GM23338 (cell line): ENCODE results near the gene RHOBTB3. TPM values are rescaled to one million over a fixed set of nuclear protein-coding genes. Genes with fewer than 3 reads are reported as not detected.

Experiments used
- ATAC-seq: fragments of 200-7000 bp; cut with Tn5 transposase; 3 replicates; pipeline ENCODE4 v1.9.1; 2020
- DNase-seq: peaks from one replicate; pipeline ENCODE4 v3.0.0-alpha.2; 2015; ENCODE audit warnings: low spot score
- H2AFZ ChIP-seq: fragments of 200-600 bp; sonication (generic); 2 replicates; pipeline ENCODE4 v1.8.0; 2016; ENCODE audit warnings: antibody characterized with exemption, mild to moderate bottlenecking, moderate library complexity
- H3F3A ChIP-seq: fragments of 200-600 bp; sonication (generic); replicated peaks from 2 replicates; pipeline ENCODE4 v1.8.0; 2017; ENCODE audit warnings: antibody characterized with exemption, mixed run types, low read depth
- H3K27ac ChIP-seq: fragments of 200-600 bp; sonication (generic); 2 replicates; pipeline ENCODE4 v1.6.1; 2016; ENCODE audit warnings: low read depth
- H3K27me3 ChIP-seq: fragments of 200-600 bp; sonication (generic); 2 replicates; pipeline ENCODE4 v1.8.0; 2016; ENCODE audit warnings: mild to moderate bottlenecking, mixed run types, moderate library complexity; ENCODE audit not compliant: insufficient read depth
- H3K36me3 ChIP-seq: fragments of 200-600 bp; sonication (generic); 2 replicates; pipeline ENCODE4 v1.8.0; 2016; ENCODE audit warnings: mild to moderate bottlenecking; ENCODE audit not compliant: insufficient read depth
- H3K4me1 ChIP-seq: fragments of 200-600 bp; sonication (generic); 2 replicates; pipeline ENCODE4 v1.8.0; 2016; ENCODE audit warnings: mild to moderate bottlenecking, moderate library complexity; ENCODE audit not compliant: insufficient read depth
- H3K4me2 ChIP-seq: fragments of 200-600 bp; sonication (generic); 2 replicates; pipeline ENCODE4 v1.7.1; 2017; ENCODE audit warnings: mixed run types
- H3K4me3 ChIP-seq: fragments of 200-600 bp; sonication (generic); 2 replicates; pipeline ENCODE4 v1.6.1; 2016; ENCODE audit warnings: mixed run types
- H3K79me2 ChIP-seq: fragments of 200-600 bp; sonication (generic); replicated peaks from 2 replicates; pipeline ENCODE4 v1.8.0; 2017; ENCODE audit warnings: mild to moderate bottlenecking; ENCODE audit not compliant: insufficient read depth
- H3K9me2 ChIP-seq: fragments of 200-600 bp; sonication (generic); 2 replicates; pipeline ENCODE4 v1.8.0; 2017; ENCODE audit not compliant: insufficient read depth
- H4K20me1 ChIP-seq: fragments of 200-600 bp; sonication (generic); replicated peaks from 2 replicates; pipeline ENCODE4 v1.8.0; 2017; ENCODE audit warnings: mild to moderate bottlenecking; ENCODE audit not compliant: insufficient read depth
- H3K27ac Mint-ChIP-seq: 2 replicates; pipeline ENCODE4 v1.8.0; 2020; ENCODE audit warnings: inconsistent platforms, mild to moderate bottlenecking, moderate library complexity, mixed read lengths
- H3K27me3 Mint-ChIP-seq: 3 replicates; pipeline ENCODE4 v1.8.0; 2022; ENCODE audit warnings: low read depth, mild to moderate bottlenecking, moderate library complexity, mixed read lengths, inconsistent platforms; ENCODE audit not compliant: insufficient read depth, poor library complexity
- H3K36me3 Mint-ChIP-seq: 3 replicates; pipeline ENCODE4 v1.8.0; 2021; ENCODE audit warnings: low read depth, mild to moderate bottlenecking, inconsistent platforms, moderate library complexity, mixed read lengths
- H3K4me1 Mint-ChIP-seq: 3 replicates; pipeline ENCODE4 v1.8.0; 2020; ENCODE audit warnings: mild to moderate bottlenecking, inconsistent platforms, mixed read lengths
- H3K4me3 Mint-ChIP-seq: 3 replicates; pipeline ENCODE4 v1.8.0; 2021; ENCODE audit warnings: moderate library complexity, mild to moderate bottlenecking, inconsistent platforms, mixed read lengths
- H3K9me3 Mint-ChIP-seq: 3 replicates; pipeline ENCODE4 v1.8.0; 2020; ENCODE audit warnings: moderate library complexity, mild to moderate bottlenecking, inconsistent platforms, mixed read lengths
- CREB1 ChIP-seq: fragments of 250-450 bp; sonication (Bioruptor Pico); IDR thresholded peaks from 2 replicates; pipeline ENCODE4 v1.5.0; 2020; ENCODE audit warnings: low read depth, mild to moderate bottlenecking, moderate library complexity
- EZH2 ChIP-seq: fragments of 200-600 bp; sonication (generic); IDR thresholded peaks from one replicate; pipeline ENCODE4 v1.8.0; 2017; ENCODE audit warnings: antibody characterized with exemption, mild to moderate bottlenecking, low read depth; ENCODE audit not compliant: unreplicated experiment
- JUNB ChIP-seq: IDR thresholded peaks from one replicate; pipeline ENCODE4 v1.6.1; 2016; ENCODE audit warnings: antibody characterized with exemption; ENCODE audit not compliant: unreplicated experiment
- NANOG ChIP-seq: IDR thresholded peaks from 2 replicates; pipeline ENCODE4 v1.6.1; 2016; ENCODE audit warnings: antibody characterized with exemption, borderline replicate concordance
- POLR2AphosphoS5 ChIP-seq: IDR thresholded peaks from 2 replicates; pipeline ENCODE4 v1.6.1; 2016; ENCODE audit warnings: antibody characterized with exemption, low read depth
- ZNF114 ChIP-seq: fragments of 250-450 bp; sonication (Bioruptor Pico); IDR thresholded peaks from 2 replicates; pipeline ENCODE4 v1.5.0; 2020; ENCODE audit warnings: mild to moderate bottlenecking, moderate library complexity
- ZNF331 ChIP-seq: fragments of 250-450 bp; sonication (Bioruptor Pico); IDR thresholded peaks from 2 replicates; pipeline ENCODE4 v1.5.0; 2020; ENCODE audit warnings: low read depth, mild to moderate bottlenecking, moderate library complexity
- polyA plus RNA-seq: library from polyadenylated mRNA; unstranded; fragments of >200 nt; fragmentation: Nextera tagmentation; extraction: Ambion mirVana; gene quantifications from 2 replicates; pipeline ENCODE4 v1.2.1, GENCODE V29; 2016
- total RNA-seq: library from RNA; depleted of rRNA; stranded (reverse); fragments of >200 nt; shearing (Covaris generic); gene quantifications from 2 replicates; pipeline ENCODE4 v1.2.3, GENCODE V29; 2014
- TF ChIP-seq, protein P1 (sequence below): IDR thresholded peaks from one replicate; pipeline ENCODE4 v1.6.1; 2018; ENCODE audit warnings: antibody characterized with exemption; ENCODE audit not compliant: unreplicated experiment
- TF ChIP-seq, protein P2 (sequence below), 2 experiments: fragments of 200-600 bp in 1 of 2; sonication (generic) in 1 of 2; conservative IDR thresholded peaks; 2 replicates each; pipeline versions ENCODE4 v1.5.1 to v1.6.1; 2016 to 2017; ENCODE audit warnings: antibody characterized with exemption in 2 of 2, low read depth in 2 of 2, mild to moderate bottlenecking in 2 of 2, moderate library complexity in 1 of 2

RHOBTB3 gene
- total and polyA plus RNA-seq, 2 experiments from 2014 or later, result 10.0 to 13.4 TPM

DNA sequence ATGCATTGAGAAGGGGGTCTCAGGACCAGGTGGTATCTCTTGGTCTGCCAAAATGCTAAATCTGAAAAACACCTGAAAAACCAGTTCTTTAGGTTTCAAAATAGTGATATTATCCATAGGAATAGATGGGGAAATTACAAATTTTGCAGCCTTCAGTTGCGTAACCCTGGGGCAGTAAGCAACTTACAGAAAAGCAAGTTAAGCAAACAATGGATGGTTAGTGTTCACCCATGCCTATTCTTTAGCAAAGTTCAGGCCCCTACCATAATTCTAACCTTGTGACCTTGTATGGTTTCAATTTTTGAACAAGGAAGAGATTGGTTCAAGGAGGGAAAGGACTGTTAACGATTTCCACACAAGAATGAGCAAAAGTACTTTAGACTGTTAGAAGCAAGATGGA, 66.9 kb downstream of the RHOBTB3 start (continued):
- no peak for TF ChIP-seq NANOG
- TF ChIP-seq, protein P1, sequence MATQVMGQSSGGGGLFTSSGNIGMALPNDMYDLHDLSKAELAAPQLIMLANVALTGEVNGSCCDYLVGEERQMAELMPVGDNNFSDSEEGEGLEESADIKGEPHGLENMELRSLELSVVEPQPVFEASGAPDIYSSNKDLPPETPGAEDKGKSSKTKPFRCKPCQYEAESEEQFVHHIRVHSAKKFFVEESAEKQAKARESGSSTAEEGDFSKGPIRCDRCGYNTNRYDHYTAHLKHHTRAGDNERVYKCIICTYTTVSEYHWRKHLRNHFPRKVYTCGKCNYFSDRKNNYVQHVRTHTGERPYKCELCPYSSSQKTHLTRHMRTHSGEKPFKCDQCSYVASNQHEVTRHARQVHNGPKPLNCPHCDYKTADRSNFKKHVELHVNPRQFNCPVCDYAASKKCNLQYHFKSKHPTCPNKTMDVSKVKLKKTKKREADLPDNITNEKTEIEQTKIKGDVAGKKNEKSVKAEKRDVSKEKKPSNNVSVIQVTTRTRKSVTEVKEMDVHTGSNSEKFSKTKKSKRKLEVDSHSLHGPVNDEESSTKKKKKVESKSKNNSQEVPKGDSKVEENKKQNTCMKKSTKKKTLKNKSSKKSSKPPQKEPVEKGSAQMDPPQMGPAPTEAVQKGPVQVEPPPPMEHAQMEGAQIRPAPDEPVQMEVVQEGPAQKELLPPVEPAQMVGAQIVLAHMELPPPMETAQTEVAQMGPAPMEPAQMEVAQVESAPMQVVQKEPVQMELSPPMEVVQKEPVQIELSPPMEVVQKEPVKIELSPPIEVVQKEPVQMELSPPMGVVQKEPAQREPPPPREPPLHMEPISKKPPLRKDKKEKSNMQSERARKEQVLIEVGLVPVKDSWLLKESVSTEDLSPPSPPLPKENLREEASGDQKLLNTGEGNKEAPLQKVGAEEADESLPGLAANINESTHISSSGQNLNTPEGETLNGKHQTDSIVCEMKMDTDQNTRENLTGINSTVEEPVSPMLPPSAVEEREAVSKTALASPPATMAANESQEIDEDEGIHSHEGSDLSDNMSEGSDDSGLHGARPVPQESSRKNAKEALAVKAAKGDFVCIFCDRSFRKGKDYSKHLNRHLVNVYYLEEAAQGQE, result no peak
- TF ChIP-seq, protein P2, sequence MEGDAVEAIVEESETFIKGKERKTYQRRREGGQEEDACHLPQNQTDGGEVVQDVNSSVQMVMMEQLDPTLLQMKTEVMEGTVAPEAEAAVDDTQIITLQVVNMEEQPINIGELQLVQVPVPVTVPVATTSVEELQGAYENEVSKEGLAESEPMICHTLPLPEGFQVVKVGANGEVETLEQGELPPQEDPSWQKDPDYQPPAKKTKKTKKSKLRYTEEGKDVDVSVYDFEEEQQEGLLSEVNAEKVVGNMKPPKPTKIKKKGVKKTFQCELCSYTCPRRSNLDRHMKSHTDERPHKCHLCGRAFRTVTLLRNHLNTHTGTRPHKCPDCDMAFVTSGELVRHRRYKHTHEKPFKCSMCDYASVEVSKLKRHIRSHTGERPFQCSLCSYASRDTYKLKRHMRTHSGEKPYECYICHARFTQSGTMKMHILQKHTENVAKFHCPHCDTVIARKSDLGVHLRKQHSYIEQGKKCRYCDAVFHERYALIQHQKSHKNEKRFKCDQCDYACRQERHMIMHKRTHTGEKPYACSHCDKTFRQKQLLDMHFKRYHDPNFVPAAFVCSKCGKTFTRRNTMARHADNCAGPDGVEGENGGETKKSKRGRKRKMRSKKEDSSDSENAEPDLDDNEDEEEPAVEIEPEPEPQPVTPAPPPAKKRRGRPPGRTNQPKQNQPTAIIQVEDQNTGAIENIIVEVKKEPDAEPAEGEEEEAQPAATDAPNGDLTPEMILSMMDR (conservative IDR thresholded peaks at IDR 0.05; ENCODE audit: low read depth in 2 of 2), result no peak
- TF ChIP-seq ZNF331, result no peak
- TF ChIP-seq CREB1, result no peak
- no peak for TF ChIP-seq POLR2AphosphoS5
- TF ChIP-seq EZH2, result no peak
- TF ChIP-seq JUNB, result no peak

DNA sequence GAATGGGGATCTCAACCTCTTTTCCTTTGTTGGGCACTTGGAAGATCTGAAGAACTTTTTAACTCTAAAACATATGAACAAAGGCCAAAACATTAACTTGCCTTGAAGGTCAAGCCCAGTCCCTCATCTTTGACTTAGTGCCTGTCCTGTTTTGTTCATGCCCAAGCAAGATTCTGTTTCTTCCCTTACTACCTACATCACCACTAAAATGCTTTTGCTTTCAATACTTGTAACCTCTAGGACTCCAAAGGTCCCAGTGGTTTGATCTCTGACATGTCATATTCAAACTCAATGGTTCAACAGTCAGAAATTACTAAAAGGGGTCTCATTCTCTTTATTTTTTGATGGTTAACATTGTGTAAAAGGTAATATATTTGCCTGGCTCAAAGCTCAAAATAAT, 67.4 kb downstream of the RHOBTB3 start:
- H3K27me3 ChIP-seq, result no peaks in the 10 kb centered on the region
- Mint-ChIP-seq H3K36me3 (no peaks in the 10 kb centered on the region; the same call in 1 of the 3 replicates), H3K27me3 (peaks cover 1% of the 10 kb centered on the region), H3K9me3 (0 out of 3 replicates have a peak, but pooled peaks cover 3% of the 10 kb centered on the region), H3K27ac (no peak overlapping the region), H3K4me3 (no peak overlapping the region), H3K4me1 (no peaks in the 10 kb centered on the region)
- no peaks in the 10 kb centered on the region for H3K4me1 ChIP-seq
- no peaks in the 10 kb centered on the region for H3K79me2 ChIP-seq
- H3K9me2 ChIP-seq, result no peaks in the 10 kb centered on the region; the same call in 1 of the 2 replicates
- no peak overlapping the region for H3K4me2 ChIP-seq
- TF ChIP-seq ZNF114 (CRISPR knock-in tag) (no peak), NANOG (no peak)
- TF ChIP-seq, protein P2 (conservative IDR thresholded peaks at IDR 0.05; ENCODE audit: low read depth in 2 of 2), result no peak
- TF ChIP-seq, protein P1, result no peak
- DNase-seq (no peak), ATAC-seq (no peak)
- H3K36me3 ChIP-seq, result no peaks in the 10 kb centered on the region
- no peaks in the 10 kb centered on the region for H4K20me1 ChIP-seq
- H3F3A ChIP-seq, result no peaks in the 10 kb centered on the region
- no peak overlapping the region for H3K27ac ChIP-seq
- no peak overlapping the region for H2AFZ ChIP-seq
- no peak overlapping the region for H3K4me3 ChIP-seq
